Stimulated activated CD4-positive, alpha-beta T cell treated with anti-CD3 and anti-CD28 coated beads, TNF-alpha, amount 100 ng/mL, for 4 hours (primary cell): ENCODE measurements around the gene KCNJ1.

Experiments used
- DNase-seq, 3 experiments: peaks; one replicate each; pipeline ENCODE4 v3.0.0-alpha.2; 2020; ENCODE audit warnings: low read depth in 3 of 3

Gene KCNJ1

GRCh38 chr11:128882451-128882850 is 15.4 kb upstream of the KCNJ1 start:
- no peak for DNase-seq

DNA sequence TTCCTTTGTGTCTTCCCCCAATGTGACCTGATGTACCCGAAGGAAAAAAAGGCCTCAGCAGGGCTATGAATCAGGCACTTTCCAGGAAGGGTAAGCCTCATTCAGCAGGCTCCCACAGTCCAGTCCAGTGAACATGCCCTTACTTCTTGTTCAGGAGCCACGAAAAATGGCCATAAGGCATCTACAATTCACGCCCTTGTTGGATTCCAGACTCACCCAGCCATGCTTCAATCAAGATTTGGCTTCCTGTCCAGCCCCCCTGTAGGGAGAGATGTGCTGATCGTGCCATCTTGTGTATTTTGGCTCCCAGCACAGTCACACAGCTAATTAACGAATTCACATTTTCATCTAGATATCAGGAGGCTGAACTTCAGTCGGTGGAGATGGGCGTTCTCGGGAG is 14.1 kb upstream of the KCNJ1 start:
- DNase-seq = no peak

GRCh38 chr11:128879817-128880216 is 12.7 kb upstream of the KCNJ1 start:
- no peak for DNase-seq

- DNase-seq = no peak
These were observed 11.4 kb upstream of the KCNJ1 start for GRCh38 chr11:128878455-128878854.

DNA sequence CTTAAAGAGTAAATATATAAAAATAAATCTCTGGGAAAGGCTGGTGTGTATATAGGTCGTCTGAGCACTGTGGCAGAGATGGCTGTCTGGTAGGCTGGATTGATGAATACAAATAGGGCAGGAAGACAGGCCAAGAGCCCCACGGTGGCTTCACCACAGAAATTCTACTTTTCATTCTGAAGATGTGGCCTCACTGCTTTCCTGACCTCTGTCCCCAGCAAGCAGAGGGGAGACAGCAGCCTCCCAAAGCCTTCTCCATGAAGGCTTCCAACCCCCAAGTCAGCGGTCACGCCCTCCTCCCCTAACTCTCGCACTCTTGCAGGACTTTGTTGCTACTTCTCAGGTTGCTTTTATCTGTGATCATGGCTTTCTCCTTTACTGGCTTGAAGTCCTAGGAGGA is 10.6 kb upstream of the KCNJ1 start:
- no peak for DNase-seq

DNA sequence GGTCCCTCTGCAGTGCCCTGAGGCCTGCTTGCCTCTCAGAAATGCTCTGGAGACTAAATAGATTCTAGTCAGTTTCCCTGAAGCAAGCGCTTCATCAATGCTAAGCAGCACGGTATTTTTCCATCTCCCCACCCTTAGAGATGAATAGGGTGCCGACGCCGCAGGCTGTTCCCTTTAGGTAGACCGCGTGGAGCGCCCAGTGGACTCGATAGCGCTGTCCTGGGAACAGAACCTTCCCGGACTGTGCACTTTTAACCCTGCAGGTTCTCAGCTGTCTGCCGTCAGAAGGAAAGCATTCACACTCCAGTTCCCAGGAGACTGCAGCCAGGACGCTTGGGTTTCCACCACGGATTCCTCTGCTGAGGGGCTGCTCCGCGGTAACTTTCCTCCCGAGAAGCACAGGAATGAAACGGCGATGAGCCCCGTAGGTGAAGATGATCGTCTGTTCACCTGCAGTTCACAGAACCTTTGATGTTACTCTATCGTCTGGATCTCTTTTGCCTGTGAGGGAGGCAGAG is 9.1 kb upstream of the KCNJ1 start:
- DNase-seq = no peak

DNA sequence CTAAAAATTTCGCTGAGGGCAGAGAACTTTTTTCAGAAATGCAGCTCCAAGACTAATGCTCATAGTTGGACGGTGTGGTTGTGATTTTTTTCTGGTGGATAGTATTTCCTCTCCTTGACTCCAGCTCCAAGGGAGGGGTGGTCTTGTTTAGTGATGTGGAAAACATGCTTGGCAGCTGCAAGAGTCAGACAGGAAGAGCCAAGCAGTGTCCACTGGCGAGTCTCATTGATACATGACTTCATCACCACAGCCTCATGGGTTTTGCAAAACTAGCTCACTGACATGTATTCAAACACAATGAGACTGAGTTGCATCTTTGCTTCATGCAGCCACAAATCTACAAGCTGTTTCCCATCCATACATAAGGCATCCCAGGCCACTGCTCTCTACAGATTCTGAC is 7.3 kb upstream of the KCNJ1 start:
- no peak for DNase-seq

DNA sequence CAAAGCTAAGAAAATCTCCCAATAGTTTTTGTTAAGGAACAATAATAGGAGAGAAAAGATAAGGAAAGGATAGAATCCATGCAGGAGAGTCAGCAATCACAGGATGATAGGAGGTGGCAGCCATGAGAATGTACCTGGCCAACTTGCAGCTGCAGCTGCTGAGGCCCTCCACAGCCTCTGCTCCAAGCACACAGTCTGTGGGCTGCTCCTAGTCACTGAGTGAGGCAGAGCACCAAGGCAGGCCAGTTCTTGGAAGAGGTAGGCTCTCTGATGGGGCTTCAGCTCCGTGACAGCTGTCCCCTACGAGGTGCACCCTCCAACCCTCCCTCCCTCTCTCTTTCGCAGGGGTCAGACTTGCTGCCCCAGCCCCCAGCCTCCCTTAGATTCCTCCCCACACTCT is 5.5 kb upstream of the KCNJ1 start:
- no peak for DNase-seq

DNA sequence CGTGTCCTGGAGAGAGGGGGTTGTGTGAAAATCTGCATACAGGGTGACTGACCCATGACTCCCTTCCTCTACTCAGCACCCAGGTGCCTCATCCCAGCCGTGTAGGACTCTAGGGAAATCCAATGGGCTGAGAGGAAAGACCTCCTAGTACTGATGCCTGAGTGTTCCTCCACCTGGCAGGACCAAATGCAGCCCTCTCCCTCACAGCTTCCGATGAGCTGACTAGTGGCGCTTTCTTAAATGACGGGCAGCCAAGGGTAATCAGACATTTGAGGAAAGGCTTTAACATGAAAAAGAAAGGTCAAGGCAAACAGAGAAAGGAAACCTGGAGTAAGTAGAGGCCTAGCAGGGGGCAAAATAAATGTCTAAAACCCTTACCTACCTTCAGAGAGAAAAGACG is 5.0 kb upstream of the KCNJ1 start:
- no peak for DNase-seq

- DNase-seq = no peak
These were observed 4.1 kb upstream of the KCNJ1 start for GRCh38 chr11:128871168-128871610.

- no peak for DNase-seq
These were observed 2.0 kb upstream of the KCNJ1 start for GRCh38 chr11:128868841-128869671.

DNA sequence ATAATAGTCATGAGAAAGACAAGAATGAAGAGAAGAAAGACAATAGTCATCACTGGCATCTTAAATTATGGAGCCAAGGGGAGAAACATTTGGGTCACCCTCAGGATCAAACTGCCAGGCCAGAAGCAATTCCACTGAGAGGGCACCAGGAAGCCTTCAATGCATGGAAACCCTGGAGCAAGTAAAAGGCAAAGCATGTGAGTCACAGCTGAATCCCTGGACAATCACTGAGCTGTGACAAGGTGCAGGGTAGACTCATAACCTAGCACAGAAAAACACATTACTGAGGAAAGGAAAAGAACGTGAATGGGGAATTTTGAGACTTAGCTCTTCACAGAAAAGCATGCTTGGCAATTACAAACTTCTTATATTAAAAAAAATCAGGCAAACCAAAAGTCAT is 1.6 kb downstream of the KCNJ1 start:
- no peak for DNase-seq

DNA sequence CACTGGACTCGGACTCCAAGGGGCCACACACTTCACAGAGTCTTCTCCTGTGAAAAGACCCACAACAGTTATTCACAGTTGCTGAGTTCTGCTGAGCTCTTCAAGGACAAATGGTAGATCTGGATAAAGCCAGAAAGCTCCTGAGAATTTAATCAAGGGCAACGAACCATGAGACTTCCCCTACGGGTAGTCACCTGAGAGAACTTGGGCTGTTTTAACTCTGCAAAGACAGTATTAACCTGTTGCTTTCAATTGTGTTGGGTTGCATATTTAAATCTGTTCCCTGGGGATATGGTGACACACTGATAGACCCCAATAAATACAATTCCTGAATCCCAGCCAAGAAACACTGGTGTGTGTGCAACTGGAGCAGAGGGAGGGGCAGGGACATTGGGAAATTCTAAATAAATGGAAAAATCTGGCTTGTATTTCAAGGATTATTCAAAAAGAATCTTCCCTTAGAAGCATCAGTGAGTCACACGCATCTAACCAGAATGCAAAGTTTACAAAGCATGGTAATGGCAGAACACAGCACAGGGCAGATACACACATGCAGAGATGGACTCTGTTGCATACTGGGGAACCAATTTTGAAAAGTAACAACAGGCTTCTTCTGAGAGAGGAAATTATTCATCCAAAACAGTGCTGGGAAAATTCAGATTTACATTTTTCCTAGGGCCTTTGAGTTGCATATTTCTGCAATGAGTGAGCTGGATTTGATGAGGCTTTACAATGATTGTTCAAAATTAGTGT is 4.0 kb downstream of the KCNJ1 start:
- DNase-seq = no peak

- no peak for DNase-seq
These were observed 4.7 kb downstream of the KCNJ1 start for GRCh38 chr11:128862406-128862805.

- no peak for DNase-seq
These were observed 6.3 kb downstream of the KCNJ1 start for GRCh38 chr11:128860571-128861361.

GRCh38 chr11:128859563-128860441 is 7.3 kb downstream of the KCNJ1 start:
- DNase-seq = peak; percentile 53 to 60 (median 59)

GRCh38 chr11:128857341-128857740 is 9.8 kb downstream of the KCNJ1 start:
- no peak for DNase-seq

- DNase-seq = no peak
These were observed 10.9 kb downstream of the KCNJ1 start for GRCh38 chr11:128856241-128856640.

DNA sequence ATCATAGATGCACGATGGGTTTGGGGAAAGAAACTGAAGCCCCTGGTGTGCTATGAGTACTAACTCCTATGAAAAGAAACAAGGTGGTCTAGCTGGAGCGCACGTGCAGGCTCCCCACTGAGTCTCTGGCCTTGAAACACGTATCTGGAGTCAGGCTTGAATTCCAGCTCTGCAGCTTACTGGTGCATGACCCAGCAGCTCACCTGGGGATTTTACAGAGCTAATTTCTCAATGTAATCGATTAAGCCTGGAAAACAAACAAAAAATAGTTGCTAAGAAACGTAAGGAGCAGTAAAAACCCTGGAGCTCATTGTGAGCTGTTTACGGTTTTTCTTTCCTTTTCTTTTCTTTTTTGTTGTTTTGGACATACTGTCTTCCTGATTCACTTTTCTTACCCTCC is 12.3 kb downstream of the KCNJ1 start:
- no peak for DNase-seq

GRCh38 chr11:128853559-128853958 is 13.5 kb downstream of the KCNJ1 start:
- no peak for DNase-seq
